Mammary epithelial cell (primary cell): ENCODE results near the gene C19orf12.

Source experiments
- CTCF ChIP-seq, 2 donors: IDR thresholded peaks in 1 of 2; conservative IDR thresholded peaks in 1 of 2; 2 replicates each; pipeline ENCODE4 v1.5.1; 2011 to 2012; ENCODE audit warnings: inconsistent platforms in 2 of 2, low read length in 2 of 2, mild to moderate bottlenecking in 2 of 2, control low read depth in 1 of 2, low read depth in 1 of 2; ENCODE audit not compliant: insufficient read depth in 1 of 2; ENCODE audit errors: extremely low read depth in 1 of 2
- EZH2 ChIP-seq: IDR thresholded peaks from 2 replicates; pipeline ENCODE4 v1.6.1; 2012; ENCODE audit warnings: low read length, inconsistent platforms, borderline replicate concordance

DNA sequence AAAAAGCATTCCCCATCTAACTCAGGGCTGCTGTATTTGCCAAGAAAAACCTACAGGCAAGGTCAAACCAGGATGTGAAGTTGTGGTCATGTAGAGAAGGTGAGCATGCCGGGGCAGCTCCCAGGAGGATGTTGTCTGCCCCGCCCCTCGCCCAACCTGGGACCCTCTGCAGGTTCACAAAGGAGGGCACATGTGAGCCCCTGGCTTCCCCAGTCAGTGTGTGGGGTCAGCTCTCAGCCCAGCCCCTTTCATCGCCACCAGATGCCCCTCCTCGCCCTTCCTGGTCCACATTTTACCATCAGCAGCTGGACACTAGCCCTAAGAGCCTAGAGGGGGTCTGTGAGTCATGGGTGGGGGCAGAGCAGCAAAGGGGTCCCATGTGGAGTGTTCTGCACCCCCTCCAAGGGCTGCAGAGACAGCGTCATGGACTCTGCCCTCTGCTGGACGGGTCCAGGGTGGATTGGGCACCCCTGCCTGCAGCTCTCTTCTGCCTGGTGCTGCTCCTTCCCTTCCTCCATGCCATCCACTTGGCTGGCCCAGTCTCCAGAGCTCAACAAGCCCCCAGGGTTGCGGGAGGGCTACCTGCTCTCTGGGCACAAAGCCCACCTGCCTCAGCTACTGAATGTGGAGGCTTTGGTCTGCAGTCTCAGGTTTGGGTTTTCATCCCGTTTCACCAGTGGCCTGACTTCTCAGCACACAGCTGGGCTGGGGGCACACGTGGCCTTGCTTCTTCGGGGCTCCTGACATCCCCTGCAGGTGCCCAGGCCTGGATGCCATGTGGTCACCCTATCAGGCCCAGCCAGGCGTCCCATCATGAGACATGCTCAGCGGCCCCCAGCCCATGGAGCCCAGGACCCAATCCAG is 46.1 kb downstream of the C19orf12 start:
- TF ChIP-seq CTCF (conservative IDR thresholded peaks at IDR 0.05 in 1 of 2, IDR thresholded peaks at IDR 0.05 in 1 of 2; ENCODE audit: extremely low read depth in 1 of 2, insufficient read depth in 1 of 2, low read depth in 1 of 2, low read length in 2 of 2), result peak in 1 of 2 donors; percentile 45
- no peak for TF ChIP-seq EZH2
